ENCODE measurements around the gene OSM. TPM values are rescaled to one million over a fixed set of nuclear protein-coding genes. Genes with fewer than 3 reads are reported as not detected.
A peak's percentile ranks its signal among the peaks of the same experiment; 100 is the strongest.

Gene OSM
- polyA plus RNA-seq, 1 donor (not counting 4 experiments of a cell fraction or from before 2014, with no cell fraction given): not detected

DNA sequence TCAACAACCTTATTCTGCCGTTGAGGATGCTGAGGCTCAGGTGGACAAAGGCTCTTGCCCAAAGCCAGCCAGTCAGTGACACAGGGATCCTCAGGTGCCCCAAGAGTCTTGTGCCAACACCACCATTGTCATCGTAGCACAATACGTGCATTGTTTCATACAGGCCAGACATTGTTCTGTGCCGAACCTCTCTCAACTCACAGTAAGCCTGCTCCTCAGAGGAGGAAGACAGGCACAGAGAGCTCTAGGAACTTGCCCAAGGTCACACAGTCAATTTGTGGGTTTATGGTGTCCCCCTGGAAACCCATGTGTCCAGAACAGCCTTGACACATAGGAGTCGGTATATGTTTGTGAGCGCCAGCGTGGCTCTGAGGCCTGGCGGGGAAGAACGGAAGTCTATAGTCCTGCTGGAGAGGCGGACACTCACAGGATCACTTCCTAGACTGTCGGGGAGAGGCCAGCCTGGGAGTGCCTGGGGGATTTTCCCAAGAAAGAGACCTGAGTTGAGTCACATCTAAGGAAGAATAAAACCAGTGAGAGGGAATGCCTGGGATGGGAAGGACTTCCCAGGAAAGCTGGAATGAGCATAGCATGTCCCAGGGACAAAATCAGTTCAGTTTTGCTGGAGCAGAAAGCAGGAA lies 40.3 kb downstream of the OSM start:
- Histone ChIP-seq H3K9ac (ENCODE audit: control insufficient read depth, extremely low read depth, insufficient read depth, low read length) (peak overlapping the region; percentile 55), H3K27me3 (ENCODE audit: control insufficient read depth, extremely low read depth, insufficient read depth, low read length) (peaks cover 4% of the 10 kb centered on the region), H3K4me3 (ENCODE audit: control insufficient read depth in 2 of 3, extremely low read depth in 1 of 3, insufficient read depth in 2 of 3, low read depth in 1 of 3, low read length in 3 of 3) (no peak overlapping the region), H3K36me3 (ENCODE audit: control insufficient read depth in 2 of 2, extremely low read depth in 1 of 2, insufficient read depth in 2 of 2, low read length in 2 of 2) (no peaks in the 10 kb centered on the region), H2AFZ (ENCODE audit: control insufficient read depth, low read length) (no peak overlapping the region), H3K4me1 (ENCODE audit: control insufficient read depth, extremely low read depth, insufficient read depth, low read length) (peaks cover 54% of the 10 kb centered on the region), H3K9me3 (ENCODE audit: control insufficient read depth, low read depth, low read length) (no peaks in the 10 kb centered on the region), H3K79me2 (ENCODE audit: control insufficient read depth, insufficient read depth, low read length) (no peaks in the 10 kb centered on the region), H3K27ac (ENCODE audit: control insufficient read depth, insufficient read depth, low read length) (peak overlapping the region; percentile 66), H4K20me1 (ENCODE audit: control insufficient read depth, extremely low read depth, insufficient read depth, low read length) (no peaks in the 10 kb centered on the region), H3K4me2 (ENCODE audit: control insufficient read depth, extremely low read depth, insufficient read depth, low read depth, low read length) (peak overlapping the region; percentile 50), H3K9me1 (ENCODE audit: control insufficient read depth, extremely low read depth, insufficient read depth, low read length) (no peaks in the 10 kb centered on the region)
- FAIRE-seq: peak; percentile 79
- TF ChIP-seq EZH2 (IDR thresholded peaks at IDR 0.05; ENCODE audit: low read length): no peak
- TF ChIP-seq, protein P1, sequence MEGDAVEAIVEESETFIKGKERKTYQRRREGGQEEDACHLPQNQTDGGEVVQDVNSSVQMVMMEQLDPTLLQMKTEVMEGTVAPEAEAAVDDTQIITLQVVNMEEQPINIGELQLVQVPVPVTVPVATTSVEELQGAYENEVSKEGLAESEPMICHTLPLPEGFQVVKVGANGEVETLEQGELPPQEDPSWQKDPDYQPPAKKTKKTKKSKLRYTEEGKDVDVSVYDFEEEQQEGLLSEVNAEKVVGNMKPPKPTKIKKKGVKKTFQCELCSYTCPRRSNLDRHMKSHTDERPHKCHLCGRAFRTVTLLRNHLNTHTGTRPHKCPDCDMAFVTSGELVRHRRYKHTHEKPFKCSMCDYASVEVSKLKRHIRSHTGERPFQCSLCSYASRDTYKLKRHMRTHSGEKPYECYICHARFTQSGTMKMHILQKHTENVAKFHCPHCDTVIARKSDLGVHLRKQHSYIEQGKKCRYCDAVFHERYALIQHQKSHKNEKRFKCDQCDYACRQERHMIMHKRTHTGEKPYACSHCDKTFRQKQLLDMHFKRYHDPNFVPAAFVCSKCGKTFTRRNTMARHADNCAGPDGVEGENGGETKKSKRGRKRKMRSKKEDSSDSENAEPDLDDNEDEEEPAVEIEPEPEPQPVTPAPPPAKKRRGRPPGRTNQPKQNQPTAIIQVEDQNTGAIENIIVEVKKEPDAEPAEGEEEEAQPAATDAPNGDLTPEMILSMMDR (optimal IDR thresholded peaks at IDR 0.05 in 1 of 3, IDR thresholded peaks at IDR 0.05 in 1 of 3, conservative IDR thresholded peaks at IDR 0.05 in 1 of 3; ENCODE audit: extremely low read depth in 1 of 3, insufficient read depth in 2 of 3, low read length in 3 of 3): no peak
- dilution Hi-C loops (cut with MboI; ENCODE audit: extremely low pct_ligation_motif_present, low sequenced_read_pairs): no loop called here
- no peak for DNase-seq (ENCODE audit: low read depth, low spot score)

DNA sequence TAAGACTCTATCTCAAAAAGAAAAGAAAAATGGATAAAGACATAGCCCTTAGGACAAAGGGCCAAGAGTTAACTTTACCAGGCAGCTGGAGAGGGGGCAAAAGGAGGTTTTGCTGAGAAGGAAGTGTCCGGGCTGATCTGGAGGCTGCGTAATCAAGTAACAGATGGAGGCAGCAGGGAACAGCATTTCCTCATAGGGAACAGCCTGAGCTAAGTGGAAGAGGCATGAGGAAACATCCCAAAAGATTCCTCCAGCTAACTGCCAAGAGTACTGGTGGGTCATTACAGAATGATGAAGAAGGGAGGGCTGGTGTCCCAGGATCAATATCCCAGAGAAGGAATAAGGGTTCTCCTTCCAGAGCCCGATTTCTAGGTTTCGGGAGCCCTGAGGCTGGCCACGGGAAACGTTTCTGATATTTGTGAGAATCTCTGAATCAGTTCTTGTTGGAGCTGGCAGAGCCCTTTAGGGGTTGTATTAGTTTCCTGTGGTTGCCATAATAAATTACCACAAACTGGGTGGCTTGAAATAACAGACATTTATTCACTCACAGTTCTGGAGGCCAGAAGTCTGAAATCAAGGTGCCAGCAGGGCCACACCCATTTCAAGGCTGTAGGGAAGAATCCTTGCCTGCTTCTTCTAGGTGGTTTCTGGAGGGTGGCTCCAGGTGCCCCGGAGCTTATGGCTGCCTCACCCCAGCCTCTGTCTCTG lies 41.3 kb downstream of the OSM start:
- TF ChIP-seq EZH2 (IDR thresholded peaks at IDR 0.05; ENCODE audit: low read length): no peak
- TF ChIP-seq, protein P1 (optimal IDR thresholded peaks at IDR 0.05 in 1 of 3, IDR thresholded peaks at IDR 0.05 in 1 of 3, conservative IDR thresholded peaks at IDR 0.05 in 1 of 3; ENCODE audit: extremely low read depth in 1 of 3, insufficient read depth in 2 of 3, low read length in 3 of 3): no peak
- peak overlapping the region; percentile 55 for H3K9ac ChIP-seq (ENCODE audit: control insufficient read depth, extremely low read depth, insufficient read depth, low read length)
- FAIRE-seq: peak; percentile 68
- H3K9me1 ChIP-seq (ENCODE audit: control insufficient read depth, extremely low read depth, insufficient read depth, low read length): no peaks in the 10 kb centered on the region
- dilution Hi-C loops (cut with MboI; ENCODE audit: extremely low pct_ligation_motif_present, low sequenced_read_pairs): no loop called here
- peak overlapping the region; percentile 66 for H3K27ac ChIP-seq (ENCODE audit: control insufficient read depth, insufficient read depth, low read length)
- no peaks in the 10 kb centered on the region for H4K20me1 ChIP-seq (ENCODE audit: control insufficient read depth, extremely low read depth, insufficient read depth, low read length)
- H3K36me3 ChIP-seq (ENCODE audit: control insufficient read depth in 2 of 2, extremely low read depth in 1 of 2, insufficient read depth in 2 of 2, low read length in 2 of 2): no peaks in the 10 kb centered on the region
- no peak overlapping the region for H3K4me3 ChIP-seq (ENCODE audit: control insufficient read depth in 2 of 3, extremely low read depth in 1 of 3, insufficient read depth in 2 of 3, low read depth in 1 of 3, low read length in 3 of 3)
- H2AFZ ChIP-seq (ENCODE audit: control insufficient read depth, low read length): no peak overlapping the region
- no peaks in the 10 kb centered on the region for H3K79me2 ChIP-seq (ENCODE audit: control insufficient read depth, insufficient read depth, low read length)
- peak overlapping the region; percentile 50 for H3K4me2 ChIP-seq (ENCODE audit: control insufficient read depth, extremely low read depth, insufficient read depth, low read depth, low read length)
- peaks cover 6% of the 10 kb centered on the region for H3K27me3 ChIP-seq (ENCODE audit: control insufficient read depth, extremely low read depth, insufficient read depth, low read length)
- DNase-seq (ENCODE audit: low read depth, low spot score): no peak
- H3K9me3 ChIP-seq (ENCODE audit: control insufficient read depth, low read depth, low read length): no peaks in the 10 kb centered on the region
- H3K4me1 ChIP-seq (ENCODE audit: control insufficient read depth, extremely low read depth, insufficient read depth, low read length): peaks cover 54% of the 10 kb centered on the region
